CD1c-positive myeloid dendritic cell (primary cell): Measurements from ENCODE around the gene STARD8.

Source experiments
- DNase-seq: peaks from one replicate; pipeline ENCODE4 v3.0.0-alpha.2; 2016; ENCODE audit errors: extremely low spot score

Gene STARD8

DNA sequence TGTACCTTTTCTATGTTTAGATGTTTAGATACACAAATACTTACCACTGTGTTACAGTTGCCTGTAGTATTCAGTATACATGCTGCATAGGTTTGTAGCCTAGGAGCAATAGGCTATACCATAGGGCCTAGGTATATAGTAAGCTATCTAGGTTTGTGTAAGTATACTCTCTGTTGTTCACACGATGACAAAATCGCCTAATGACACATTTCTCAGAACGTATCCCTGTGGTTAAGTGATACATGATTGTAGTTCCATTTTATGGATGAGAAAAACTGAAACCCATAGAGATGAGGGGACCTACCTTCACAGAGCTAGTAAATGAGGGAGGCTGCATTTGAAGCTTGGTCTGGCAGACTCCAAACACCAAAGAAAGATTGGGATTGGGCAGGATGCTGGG, 102.0 kb downstream of the STARD8 start:
- no peak for DNase-seq

DNA sequence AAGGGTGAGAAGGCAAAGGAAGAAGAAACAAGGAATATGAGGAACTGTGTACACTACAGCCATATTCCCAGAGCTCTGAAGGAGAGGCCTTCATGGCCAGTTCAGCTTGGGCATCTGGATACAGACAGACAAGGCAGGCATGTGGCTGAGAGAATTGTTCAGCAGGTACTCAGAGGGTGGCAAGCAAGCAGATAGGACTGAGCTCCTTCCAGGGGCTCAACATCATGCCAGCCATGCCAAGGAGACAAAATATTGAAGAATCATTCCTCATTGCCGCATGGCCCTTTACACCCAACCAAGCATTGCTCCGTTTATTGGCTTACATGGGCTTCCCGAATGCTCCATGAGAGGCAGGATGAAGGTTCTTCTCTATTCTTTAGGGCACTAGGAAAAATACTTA, 102.8 kb downstream of the STARD8 start:
- DNase-seq = no peak

DNA sequence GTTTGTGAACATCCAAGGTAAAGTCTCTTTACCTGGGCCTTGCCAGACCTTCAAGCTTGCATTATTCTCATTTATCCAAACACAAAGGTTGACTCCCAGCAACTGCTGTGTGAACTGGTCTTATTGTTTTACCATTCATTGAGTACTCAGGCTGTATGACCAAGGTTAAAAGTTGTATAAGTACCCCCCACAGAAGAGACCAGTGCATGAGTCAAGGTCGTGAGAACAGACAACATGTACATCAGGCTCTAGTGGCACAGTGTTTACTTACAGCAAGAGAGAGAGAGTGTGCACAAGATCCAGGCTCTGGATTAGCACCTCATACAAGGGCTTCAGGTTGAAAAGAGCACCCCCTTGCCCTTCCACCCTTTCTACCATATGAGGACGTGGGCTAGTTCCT, 103.9 kb downstream of the STARD8 start:
- DNase-seq = no peak

DNA sequence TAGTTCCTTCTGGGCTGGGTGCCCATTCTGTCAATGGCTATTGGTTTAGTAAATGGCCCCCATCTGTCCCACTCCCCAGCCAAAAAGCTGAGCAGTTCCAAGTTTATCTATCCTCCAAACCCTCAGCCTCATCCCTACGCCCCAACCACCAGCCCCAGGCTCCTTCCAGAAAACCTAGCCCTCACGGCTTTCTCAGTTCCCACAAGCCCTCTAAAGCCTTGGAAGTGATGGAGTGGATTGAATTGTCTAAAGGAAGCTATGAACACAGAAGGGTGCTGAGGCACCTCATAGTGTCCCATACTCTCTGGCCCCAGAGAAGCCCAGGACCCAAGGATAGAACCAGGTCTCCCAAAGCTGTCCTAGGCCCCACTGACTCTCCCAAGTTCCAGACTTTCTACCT, 105.8 kb downstream of the STARD8 start:
- DNase-seq = no peak

DNA sequence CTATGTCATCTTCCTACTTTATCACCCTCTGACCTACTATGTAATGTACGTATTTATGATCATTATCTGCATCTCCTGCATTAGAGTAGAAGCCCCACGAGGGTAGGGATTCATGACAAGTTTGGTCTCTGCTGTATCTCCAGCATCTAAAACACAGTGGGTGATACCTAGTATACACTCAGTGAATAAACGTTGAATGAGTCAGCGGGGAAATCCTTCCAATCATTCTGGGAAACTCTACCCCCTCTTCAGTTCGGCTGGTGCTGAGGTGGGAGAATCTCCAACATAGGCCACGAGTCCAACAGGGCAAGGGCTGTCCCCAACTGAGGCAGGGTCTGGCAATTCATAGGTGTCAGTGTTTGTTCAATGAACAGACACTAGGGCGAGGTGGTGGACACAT, 106.9 kb downstream of the STARD8 start:
- no peak for DNase-seq

DNA sequence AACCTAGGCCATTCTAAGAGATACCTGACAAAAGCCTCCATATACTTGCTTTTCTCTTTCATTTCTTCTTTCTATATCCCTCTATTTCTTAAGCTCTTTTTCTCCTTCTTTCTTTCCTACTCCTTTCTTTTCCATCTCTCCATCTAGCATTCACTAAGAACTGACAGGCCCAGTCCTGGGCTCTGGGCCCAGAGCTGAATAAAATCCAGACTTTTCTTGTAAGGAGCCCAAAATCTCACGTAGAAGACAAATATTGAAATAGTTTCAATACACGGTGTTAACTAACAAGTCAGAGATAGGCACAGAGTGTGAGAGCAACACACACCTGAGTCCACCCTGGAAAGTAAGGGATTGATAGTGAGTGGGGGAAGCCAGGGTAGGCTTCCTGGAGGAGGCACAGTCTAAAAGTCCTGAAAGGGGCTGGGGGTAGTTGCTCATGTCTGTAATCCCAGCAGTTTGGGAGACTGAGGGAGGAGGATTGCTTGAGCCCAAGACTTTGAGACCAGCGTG, 108.2 kb downstream of the STARD8 start:
- DNase-seq = no peak

DNA sequence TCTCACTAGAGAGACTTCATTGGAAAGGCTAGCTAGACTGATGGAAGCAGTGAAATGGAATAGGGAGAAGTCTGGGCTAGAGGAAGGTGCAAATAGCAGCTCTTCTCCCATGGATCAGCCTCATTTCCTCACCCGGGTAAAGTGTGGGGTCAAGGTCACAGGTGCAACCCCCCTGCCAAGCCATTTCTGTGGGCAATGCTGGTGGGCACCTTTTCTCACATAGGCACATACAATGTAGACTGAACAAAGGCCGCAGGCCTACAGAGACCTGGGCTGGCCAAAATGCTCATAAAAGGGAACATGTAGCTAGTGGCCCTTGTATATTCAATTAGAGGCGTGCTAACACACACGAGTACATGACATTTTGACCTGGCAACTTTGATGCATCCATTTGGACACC, 109.9 kb downstream of the STARD8 start:
- no peak for DNase-seq

DNA sequence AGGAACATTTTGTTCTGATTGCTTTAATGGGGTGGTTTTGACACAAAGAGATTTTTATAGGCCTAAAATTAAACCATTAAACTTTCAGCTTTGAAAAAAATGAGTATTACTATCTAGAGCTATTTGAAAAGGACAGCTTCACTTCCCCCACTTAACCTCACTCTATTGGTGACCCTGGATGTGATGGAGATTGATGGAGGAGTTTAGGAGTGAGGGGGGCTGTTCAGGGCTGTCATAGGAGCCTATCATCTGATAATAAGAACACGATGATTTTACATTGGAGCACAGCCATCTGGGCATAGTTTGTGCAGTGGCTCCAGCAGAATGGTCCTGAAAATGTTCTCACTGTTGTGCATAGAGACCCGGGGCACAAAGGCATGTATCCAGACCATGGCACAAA, 110.3 kb downstream of the STARD8 start:
- no peak for DNase-seq

DNA sequence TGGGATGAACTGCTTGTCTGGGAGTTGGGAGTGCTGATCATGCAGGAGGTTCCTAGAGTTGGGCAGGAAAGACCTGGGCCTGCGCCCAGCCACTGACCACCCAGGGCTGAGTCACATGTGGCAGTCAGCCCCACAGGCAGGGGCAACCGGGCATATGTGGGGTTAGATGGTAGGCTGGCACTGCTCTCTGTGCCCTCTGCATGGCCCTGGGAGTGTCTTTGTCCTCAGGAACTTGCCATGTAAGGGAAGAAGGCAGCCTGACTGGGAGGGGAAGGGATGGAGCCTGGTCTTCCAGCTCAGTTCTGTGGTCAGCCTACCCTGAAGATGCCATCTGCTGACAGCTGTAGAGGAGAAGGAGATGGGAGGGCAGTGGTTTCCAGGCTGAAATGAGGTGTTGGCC, 111.2 kb downstream of the STARD8 start:
- DNase-seq = no peak

DNA sequence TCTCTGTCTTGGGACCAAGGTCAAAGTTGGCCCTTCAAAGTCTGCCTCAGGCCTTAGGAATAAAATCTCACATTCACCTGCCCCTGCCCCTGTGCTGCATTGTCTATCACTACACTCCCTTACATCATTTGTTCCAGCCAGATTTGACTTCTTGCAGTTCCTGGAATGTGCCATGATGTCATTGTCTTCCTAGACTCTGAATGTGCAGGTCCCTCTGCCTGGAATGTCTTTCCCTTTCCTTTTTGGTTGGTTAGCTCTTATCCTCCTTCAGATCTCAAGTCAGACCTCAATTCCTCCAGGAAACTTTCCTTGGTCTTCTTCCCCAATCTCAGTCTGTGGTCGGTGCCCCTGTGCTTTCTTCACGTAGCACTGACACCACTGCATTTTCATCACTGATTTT, 113.6 kb downstream of the STARD8 start:
- DNase-seq = no peak

DNA sequence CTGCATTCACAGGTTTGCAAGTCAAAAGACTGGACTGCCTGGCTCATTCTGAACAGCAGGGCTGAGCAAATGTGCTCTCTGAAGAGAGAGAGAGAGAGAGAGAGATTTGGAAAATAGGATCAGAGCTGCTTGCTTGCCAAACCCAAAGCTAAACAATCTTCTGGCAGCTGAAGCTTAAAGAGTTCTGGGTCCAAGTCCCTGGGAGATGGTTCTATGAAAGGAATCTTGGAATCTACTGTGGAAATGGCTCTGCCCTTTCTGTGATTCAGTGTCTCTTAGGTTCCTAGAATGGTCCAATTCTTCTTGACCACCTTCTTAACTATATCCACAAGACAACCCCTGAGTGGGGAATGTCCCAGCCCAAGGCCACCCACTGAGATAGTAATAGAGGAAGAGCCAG, 115.3 kb downstream of the STARD8 start:
- DNase-seq = no peak

DNA sequence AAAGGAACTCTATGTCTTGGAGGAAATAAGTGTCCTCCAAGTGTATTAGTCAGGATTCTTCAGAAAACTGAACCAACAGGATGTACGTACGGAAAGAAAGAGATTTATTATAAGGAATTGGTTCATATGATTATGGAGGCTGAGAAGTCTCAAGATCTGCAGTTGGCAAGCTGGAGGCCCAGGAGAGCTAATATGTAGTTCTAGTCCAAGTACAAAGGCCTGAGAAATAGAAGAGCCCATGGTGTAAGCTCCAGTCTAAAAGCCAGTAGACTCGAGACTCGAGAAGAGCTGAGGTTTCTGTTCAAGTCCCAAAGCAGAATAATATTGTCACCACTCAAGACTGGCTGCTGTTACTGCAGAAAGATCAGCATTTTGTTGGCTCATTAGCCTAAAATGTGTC, 116.0 kb downstream of the STARD8 start:
- no peak for DNase-seq
